GM08714 (cell line): ENCODE results near the gene ACKR4.
"Not testable (repeated sequence)": the region's sequence is repeated elsewhere in the genome, so short reads cannot be mapped to it uniquely, and the experiment has no call there.

ENCODE experiments used
- H3K4me3 ChIP-seq: fragments of 200-500 bp; sonication (Bioruptor generic); 2 replicates; pipeline ENCODE4 v1.5.1; 2014; ENCODE audit warnings: mild to moderate bottlenecking, low read length, inconsistent platforms
- ZNF274 ChIP-seq: IDR thresholded peaks from 2 replicates; pipeline ENCODE4 v1.6.1; 2012; ENCODE audit warnings: mild to moderate bottlenecking, low read depth, low read length

The ACKR4 gene

DNA sequence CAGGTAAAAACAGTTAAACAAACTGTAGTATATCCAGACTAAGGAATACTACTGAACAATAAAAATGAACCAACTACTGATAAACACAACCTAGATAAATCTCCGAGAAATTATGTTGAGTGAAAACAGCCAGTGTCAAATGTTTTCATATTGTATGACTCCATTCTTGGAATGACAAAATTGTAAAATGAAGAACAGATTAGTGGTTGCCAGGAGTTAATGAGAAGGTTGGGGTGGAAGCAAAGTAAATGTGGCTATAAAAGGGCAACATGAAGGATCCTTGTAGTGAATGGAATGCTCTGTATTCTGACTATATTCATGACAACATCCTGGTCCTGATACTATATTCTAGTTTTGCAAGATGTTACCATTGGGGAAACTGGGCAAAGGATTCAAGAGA, 27.5 kb upstream of the ACKR4 start:
- H3K4me3 ChIP-seq = no peak overlapping the region
- no peak for TF ChIP-seq ZNF274

DNA sequence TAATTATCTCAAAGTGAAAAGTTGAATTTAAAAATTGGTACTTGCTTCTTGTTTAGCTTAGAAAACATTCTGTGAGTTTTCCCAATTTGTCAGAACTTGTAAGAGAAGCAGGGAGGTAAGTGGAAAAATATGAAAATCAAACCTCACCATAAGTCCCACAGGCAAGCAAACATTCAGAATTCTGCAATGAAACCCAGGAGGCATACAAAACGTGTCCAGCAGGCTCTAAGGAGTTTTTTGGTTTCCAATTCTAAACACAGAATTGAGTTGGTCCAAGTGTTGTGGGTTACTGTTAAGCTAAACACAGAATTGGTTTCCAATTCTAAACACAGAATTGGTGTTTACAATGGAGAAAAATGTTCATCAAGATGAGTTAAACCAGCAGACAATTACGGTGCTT, 27.1 kb upstream of the ACKR4 start:
- no peak overlapping the region for H3K4me3 ChIP-seq
- TF ChIP-seq ZNF274 = no peak

DNA sequence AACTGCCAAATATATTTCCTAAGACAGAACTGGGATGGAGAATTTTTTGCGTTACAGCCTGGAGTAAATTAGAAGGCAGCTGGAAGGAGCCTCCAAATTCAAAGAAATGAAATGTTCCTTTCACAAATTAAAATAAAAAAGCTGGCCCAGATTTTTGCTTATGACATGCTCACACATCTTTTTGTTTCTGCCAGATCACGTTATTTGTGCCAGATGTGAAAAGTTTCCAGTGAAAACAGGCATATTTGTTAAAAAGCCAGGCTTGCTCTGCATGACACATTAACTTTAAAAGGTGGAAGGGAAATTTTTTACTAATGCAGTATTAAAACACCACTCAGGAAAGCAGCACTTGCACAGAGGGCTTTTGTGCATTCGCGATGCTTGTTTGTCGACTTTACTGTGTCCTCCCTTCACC, 23.3 kb upstream of the ACKR4 start:
- no peak overlapping the region for H3K4me3 ChIP-seq
- no peak for TF ChIP-seq ZNF274

DNA sequence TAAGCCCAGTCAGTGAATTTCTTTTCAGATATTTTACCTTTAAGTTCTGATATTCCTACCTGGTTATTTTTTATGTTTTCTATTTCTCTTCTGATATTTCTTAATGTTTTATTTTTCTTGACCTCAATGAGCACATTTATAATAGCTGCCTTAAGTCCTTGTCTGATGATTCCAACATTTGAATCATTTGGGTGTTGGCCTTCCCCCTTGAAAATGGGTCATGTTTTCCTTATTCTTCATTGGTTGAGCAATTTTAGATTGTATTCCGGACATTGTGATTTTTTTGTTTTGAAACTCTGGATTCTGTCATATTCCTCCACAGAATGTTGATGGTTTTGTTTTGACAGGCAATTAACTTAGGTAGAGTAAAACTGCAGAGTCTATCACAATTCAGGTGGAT, 9.7 kb upstream of the ACKR4 start:
- TF ChIP-seq ZNF274 = no peak
- H3K4me3 ChIP-seq = no peak overlapping the region

DNA sequence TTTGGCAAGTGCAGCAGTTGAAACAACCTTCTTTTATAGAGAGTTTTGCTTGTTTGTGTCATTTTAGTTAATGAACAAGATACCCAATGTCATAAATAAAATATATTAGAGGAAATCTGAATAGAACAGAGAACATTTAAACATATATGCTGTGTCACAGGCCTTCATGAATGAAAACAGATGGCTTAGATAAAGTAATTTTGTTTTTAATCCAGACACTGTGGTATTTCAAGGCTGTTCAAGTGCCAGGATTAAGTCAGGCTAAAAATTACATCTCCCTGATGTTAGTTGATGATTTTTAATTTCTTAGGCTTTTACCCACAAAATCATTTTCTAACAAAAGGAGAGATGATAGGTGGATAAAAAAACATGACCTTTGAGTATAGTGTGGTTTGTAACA, 4.9 kb upstream of the ACKR4 start:
- H3K4me3 ChIP-seq = no peak overlapping the region
- TF ChIP-seq ZNF274 = no peak

DNA sequence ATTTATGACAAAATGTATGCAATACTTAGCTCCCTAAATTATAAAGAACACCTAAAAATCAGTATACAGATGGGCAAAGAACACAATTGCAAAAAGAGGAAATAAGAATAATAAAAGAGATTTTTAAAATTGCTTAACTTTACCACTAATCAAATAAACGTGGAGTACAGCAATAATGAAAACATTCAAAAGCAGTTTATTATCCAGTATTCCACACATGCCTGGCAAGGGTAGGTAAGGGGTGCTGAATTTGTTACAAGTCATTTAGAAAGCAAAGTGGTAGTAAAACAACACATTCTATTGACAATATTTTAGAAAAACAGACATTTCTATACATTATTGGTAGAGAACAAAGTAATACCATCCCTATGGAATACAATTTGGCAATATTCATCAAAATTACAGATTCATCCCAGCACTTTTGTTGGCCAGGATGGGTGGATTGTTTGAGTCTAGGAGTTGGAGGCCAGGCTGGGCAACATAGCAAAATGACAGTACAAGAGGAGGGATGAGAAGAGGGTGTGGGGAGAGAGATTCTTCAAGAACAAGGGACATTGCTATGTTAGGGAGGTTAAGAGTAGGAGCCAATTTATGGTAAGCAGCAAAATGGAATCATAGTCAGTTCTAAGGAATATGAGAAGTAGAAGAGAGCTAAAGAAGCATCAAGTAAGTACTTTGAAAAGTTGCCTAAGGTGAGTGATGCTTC, 3.7 kb upstream of the ACKR4 start:
- no peak overlapping the region for H3K4me3 ChIP-seq
- TF ChIP-seq ZNF274 = no peak

DNA sequence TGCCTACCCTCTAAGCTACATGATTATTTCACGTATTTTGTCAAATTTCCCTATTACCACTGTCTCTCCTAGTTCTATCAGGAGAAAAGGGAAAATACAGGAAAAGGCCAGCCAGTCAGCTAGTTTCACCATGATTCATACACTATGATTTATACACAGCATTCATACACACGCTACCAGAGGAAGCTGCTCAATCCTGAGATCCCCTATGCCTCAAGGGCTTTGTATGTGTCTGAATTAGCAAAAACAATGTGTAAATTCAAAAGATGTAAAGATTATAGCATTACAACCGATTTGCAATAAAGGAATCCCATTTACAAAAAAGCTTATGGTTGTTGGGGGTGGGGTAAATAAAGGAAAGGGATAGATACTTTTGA, 3.1 kb upstream of the ACKR4 start:
- no peak overlapping the region for H3K4me3 ChIP-seq
- no peak for TF ChIP-seq ZNF274

DNA sequence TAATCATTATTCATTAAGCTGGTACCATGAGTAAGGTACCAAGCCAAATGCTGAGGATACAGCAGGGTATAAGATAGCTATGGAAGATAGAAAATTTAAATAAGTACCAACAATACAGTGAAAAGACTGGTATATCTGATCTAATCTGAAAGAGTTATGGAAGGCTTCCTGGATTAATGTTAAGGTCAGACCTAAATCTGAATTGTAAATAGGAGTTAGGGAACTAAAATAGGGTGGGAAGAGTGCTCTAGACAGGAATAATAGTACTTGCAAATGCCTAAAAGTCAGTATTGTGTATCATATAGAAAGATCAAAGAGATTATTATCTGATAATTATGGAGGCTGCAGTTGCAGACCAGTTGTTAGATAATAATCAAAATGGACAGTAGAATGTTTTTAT, 2.6 kb upstream of the ACKR4 start:
- H3K4me3 ChIP-seq = no peak overlapping the region
- TF ChIP-seq ZNF274 = no peak

DNA sequence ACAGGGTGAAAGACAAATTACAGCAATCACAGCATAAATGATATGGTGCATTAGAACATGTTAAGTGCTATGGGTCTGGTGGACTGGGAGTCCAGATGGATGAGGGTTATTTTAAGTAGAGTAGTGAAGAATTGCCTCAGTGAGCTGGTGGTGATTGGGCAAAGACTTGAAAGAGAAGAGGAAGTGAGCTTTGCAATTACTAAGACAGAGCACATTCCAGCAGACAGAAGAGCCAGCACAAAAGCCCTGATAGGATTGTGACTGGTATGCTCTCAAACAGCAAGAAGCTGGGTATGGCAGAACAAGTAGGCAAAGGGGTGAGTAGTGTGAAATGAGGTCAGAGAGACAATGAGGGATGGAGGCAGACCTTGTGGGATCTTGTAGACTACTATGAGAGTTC, 2.1 kb upstream of the ACKR4 start:
- no peak for TF ChIP-seq ZNF274

DNA sequence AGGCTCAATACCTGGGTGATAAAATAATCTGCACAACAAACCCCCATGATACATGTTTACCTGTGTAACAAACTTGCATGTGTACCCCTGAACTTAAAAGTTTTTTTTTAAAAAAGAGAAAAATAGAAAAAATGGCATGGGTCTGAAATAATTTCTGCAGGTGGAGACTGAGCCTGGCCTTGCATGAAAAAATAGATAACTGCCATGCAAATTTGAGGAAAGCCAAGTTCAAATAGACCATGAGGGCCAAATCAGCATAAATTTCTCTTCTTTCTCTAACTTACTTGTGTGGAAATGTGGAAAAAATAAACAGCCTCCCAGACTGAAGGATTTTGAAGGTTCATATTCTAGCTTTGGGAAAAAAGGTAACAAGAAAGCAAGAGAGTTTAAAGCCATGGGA, 744 bp upstream of the ACKR4 start:
- no peak for TF ChIP-seq ZNF274
- no peak overlapping the region for H3K4me3 ChIP-seq

More for the DNA sequence above, 2.1 kb upstream of the ACKR4 start:
- no peak overlapping the region for H3K4me3 ChIP-seq

DNA sequence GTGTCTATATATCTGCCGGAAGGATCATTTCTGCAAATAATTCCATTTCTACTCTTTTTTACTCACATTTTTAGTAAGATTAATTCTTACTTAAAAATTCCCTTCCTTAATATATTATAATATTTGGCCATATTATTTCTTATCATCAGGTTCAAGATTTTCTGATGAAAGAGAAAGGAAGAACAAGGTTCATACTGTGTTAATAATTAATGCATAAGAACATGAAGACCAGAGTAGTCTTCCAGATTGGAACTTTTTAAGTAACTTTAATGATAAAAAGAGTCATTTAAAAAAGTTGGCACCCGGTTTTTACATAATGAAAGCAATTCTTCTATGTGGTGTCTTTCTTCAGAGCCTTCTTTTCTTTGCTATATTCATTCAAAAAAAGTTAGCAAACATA, 590 bp downstream of the ACKR4 start:
- H3K4me3 ChIP-seq = no peak overlapping the region
- no peak for TF ChIP-seq ZNF274

DNA sequence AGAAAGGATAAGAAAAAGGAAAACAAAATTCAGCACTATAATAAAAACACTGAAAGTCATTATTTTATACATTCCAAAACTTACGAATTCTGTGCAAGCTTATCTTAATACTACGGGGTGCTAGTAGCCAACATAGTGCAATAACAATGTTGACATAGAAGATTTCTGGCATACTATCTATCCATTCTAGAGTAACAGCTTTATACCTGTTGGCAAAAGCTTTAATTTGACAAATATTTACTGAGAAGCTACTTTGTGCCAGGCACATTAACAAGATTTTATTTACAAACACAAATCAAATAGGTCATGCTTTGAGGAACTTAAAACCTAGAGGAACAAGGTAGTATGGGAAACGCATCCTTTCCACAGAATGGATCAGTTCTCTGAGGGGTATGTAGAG, 1.1 kb downstream of the ACKR4 start:
- TF ChIP-seq ZNF274 = no peak
- H3K4me3 ChIP-seq = no peak overlapping the region

DNA sequence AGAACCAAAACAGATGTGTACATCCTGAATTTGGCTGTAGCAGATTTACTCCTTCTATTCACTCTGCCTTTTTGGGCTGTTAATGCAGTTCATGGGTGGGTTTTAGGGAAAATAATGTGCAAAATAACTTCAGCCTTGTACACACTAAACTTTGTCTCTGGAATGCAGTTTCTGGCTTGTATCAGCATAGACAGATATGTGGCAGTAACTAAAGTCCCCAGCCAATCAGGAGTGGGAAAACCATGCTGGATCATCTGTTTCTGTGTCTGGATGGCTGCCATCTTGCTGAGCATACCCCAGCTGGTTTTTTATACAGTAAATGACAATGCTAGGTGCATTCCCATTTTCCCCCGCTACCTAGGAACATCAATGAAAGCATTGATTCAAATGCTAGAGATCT, 3.5 kb downstream of the ACKR4 start:
- not testable (repeated sequence) for H3K4me3 ChIP-seq

DNA sequence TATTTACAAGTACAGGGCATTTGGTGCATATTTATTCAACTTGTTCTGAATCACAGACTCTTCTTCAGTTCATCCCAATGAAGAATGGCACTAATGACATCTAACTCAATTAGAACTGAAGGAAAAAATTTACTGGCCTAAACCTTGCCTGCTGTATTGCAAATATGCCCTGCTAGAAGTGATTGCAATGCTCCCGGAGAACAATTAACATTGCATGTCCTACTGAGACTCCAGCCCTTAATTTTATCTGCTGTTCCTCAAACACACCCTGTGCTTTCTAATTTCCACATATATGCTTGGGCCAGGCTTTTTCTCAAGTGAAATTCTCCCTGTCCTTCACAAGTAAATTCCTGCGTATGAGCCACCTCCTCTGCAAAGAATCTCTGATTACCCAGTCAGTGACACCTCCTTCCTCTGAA, 8.3 kb downstream of the ACKR4 start:
- H3K4me3 ChIP-seq = no peak overlapping the region
- no peak for TF ChIP-seq ZNF274

DNA sequence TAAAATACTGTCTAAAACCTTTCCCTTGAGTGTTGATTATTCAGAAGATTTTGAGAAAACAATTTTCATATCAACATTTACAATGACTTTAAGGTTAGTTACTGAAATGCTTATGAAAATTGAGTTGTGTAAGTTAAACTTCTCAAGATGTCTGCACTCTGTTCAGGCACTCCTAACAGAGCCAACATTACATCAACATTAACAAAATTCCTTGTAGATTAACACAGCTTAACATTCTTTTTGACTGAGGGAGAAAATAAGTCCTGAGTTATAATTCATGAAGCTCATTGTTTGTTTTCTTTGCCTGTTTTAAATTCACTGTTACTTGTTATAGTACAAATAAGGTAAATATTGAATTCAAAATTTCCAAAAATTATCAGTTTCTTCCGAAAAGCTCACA, 9.0 kb downstream of the ACKR4 start:
- no peak for TF ChIP-seq ZNF274
- H3K4me3 ChIP-seq = no peak overlapping the region

DNA sequence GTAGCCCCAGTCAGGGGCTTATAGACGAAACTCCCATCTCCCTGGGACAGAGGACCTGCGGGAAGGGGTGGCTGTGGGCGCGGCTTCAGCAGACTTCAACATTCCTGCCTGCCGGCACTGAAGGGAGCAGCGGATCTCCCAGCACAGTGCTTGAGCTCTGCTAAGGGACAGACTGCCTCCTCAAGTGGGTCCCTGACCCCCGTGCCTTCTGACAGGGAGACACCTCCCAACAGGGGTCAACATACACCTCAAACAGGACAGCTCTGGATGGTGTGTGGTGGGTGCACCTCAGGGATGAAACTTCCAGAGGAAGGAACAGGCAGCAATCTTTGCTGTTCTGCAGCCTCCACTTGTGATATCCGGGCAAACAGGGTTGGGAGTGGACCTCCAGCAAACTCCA, 9.6 kb downstream of the ACKR4 start:
- not testable (repeated sequence) for H3K4me3 ChIP-seq

DNA sequence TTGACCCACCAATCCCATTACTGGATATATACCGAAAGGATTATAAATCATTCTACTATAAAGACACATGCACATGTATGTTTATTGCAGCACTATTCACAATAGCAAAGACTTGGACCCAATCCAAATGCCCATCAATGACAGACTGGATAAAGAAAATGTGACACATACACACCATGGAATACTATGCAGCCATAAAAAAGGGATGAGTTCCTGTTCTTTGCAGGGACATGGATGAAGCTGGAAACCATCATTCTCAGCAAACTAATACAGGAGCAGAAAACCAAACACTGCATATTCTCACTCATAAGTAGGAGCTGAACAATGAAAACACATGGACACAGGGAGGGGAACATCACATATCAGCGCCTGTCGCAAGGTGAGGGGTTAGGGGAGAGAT, 18.2 kb downstream of the ACKR4 start:
- not testable (repeated sequence) for H3K4me3 ChIP-seq

DNA sequence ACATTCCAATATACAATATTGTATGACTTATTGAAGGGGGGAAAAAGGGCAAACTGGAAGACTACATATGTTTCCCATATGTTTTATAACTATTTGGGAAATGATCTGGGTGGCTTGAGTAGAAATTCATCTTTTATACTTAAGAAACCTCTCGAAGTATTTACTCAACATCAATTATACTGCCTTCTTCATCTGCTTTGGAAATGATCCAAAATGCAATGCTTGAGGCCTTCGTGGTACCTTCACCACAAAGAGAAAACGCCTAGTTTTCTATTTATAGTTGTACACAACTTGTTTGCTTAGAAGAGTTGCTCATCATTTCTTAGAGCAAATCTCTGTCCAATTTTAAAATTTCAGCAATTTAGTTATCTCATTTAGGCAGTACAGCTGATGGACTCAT, 18.8 kb downstream of the ACKR4 start:
- no peak for TF ChIP-seq ZNF274
- H3K4me3 ChIP-seq = no peak overlapping the region
